GM23338 (cell line): Measurements from ENCODE around the gene NKD1. TPM values are rescaled to one million over a fixed set of nuclear protein-coding genes. Genes with fewer than 3 reads are reported as not detected.

Source experiments
- ATAC-seq: fragments of 200-7000 bp; cut with Tn5 transposase; 3 replicates; pipeline ENCODE4 v1.9.1; 2020
- DNase-seq: peaks from one replicate; pipeline ENCODE4 v3.0.0-alpha.2; 2015; ENCODE audit warnings: low spot score
- H2AFZ ChIP-seq: fragments of 200-600 bp; sonication (generic); 2 replicates; pipeline ENCODE4 v1.8.0; 2016; ENCODE audit warnings: antibody characterized with exemption, mild to moderate bottlenecking, moderate library complexity
- H3F3A ChIP-seq: fragments of 200-600 bp; sonication (generic); replicated peaks from 2 replicates; pipeline ENCODE4 v1.8.0; 2017; ENCODE audit warnings: antibody characterized with exemption, mixed run types, low read depth
- H3K27ac ChIP-seq: fragments of 200-600 bp; sonication (generic); 2 replicates; pipeline ENCODE4 v1.6.1; 2016; ENCODE audit warnings: low read depth
- H3K27me3 ChIP-seq: fragments of 200-600 bp; sonication (generic); 2 replicates; pipeline ENCODE4 v1.8.0; 2016; ENCODE audit warnings: mild to moderate bottlenecking, mixed run types, moderate library complexity; ENCODE audit not compliant: insufficient read depth
- H3K36me3 ChIP-seq: fragments of 200-600 bp; sonication (generic); 2 replicates; pipeline ENCODE4 v1.8.0; 2016; ENCODE audit warnings: mild to moderate bottlenecking; ENCODE audit not compliant: insufficient read depth
- H3K4me1 ChIP-seq: fragments of 200-600 bp; sonication (generic); 2 replicates; pipeline ENCODE4 v1.8.0; 2016; ENCODE audit warnings: mild to moderate bottlenecking, moderate library complexity; ENCODE audit not compliant: insufficient read depth
- H3K4me2 ChIP-seq: fragments of 200-600 bp; sonication (generic); 2 replicates; pipeline ENCODE4 v1.7.1; 2017; ENCODE audit warnings: mixed run types
- H3K4me3 ChIP-seq: fragments of 200-600 bp; sonication (generic); 2 replicates; pipeline ENCODE4 v1.6.1; 2016; ENCODE audit warnings: mixed run types
- H3K79me2 ChIP-seq: fragments of 200-600 bp; sonication (generic); replicated peaks from 2 replicates; pipeline ENCODE4 v1.8.0; 2017; ENCODE audit warnings: mild to moderate bottlenecking; ENCODE audit not compliant: insufficient read depth
- H3K9me2 ChIP-seq: fragments of 200-600 bp; sonication (generic); 2 replicates; pipeline ENCODE4 v1.8.0; 2017; ENCODE audit not compliant: insufficient read depth
- H4K20me1 ChIP-seq: fragments of 200-600 bp; sonication (generic); replicated peaks from 2 replicates; pipeline ENCODE4 v1.8.0; 2017; ENCODE audit warnings: mild to moderate bottlenecking; ENCODE audit not compliant: insufficient read depth
- H3K27ac Mint-ChIP-seq: 2 replicates; pipeline ENCODE4 v1.8.0; 2020; ENCODE audit warnings: inconsistent platforms, mild to moderate bottlenecking, moderate library complexity, mixed read lengths
- H3K27me3 Mint-ChIP-seq: 3 replicates; pipeline ENCODE4 v1.8.0; 2022; ENCODE audit warnings: low read depth, mild to moderate bottlenecking, moderate library complexity, mixed read lengths, inconsistent platforms; ENCODE audit not compliant: insufficient read depth, poor library complexity
- H3K36me3 Mint-ChIP-seq: 3 replicates; pipeline ENCODE4 v1.8.0; 2021; ENCODE audit warnings: low read depth, mild to moderate bottlenecking, inconsistent platforms, moderate library complexity, mixed read lengths
- H3K4me1 Mint-ChIP-seq: 3 replicates; pipeline ENCODE4 v1.8.0; 2020; ENCODE audit warnings: mild to moderate bottlenecking, inconsistent platforms, mixed read lengths
- H3K4me3 Mint-ChIP-seq: 3 replicates; pipeline ENCODE4 v1.8.0; 2021; ENCODE audit warnings: moderate library complexity, mild to moderate bottlenecking, inconsistent platforms, mixed read lengths
- H3K9me3 Mint-ChIP-seq: 3 replicates; pipeline ENCODE4 v1.8.0; 2020; ENCODE audit warnings: moderate library complexity, mild to moderate bottlenecking, inconsistent platforms, mixed read lengths
- CREB1 ChIP-seq: fragments of 250-450 bp; sonication (Bioruptor Pico); IDR thresholded peaks from 2 replicates; pipeline ENCODE4 v1.5.0; 2020; ENCODE audit warnings: low read depth, mild to moderate bottlenecking, moderate library complexity
- EZH2 ChIP-seq: fragments of 200-600 bp; sonication (generic); IDR thresholded peaks from one replicate; pipeline ENCODE4 v1.8.0; 2017; ENCODE audit warnings: antibody characterized with exemption, mild to moderate bottlenecking, low read depth; ENCODE audit not compliant: unreplicated experiment
- EZH2phosphoT487 ChIP-seq: fragments of 200-600 bp; sonication (generic); IDR thresholded peaks from one replicate; pipeline ENCODE4 v1.8.1; 2018; ENCODE audit warnings: antibody characterized with exemption; ENCODE audit not compliant: unreplicated experiment
- JUNB ChIP-seq: IDR thresholded peaks from one replicate; pipeline ENCODE4 v1.6.1; 2016; ENCODE audit warnings: antibody characterized with exemption; ENCODE audit not compliant: unreplicated experiment
- NANOG ChIP-seq: IDR thresholded peaks from 2 replicates; pipeline ENCODE4 v1.6.1; 2016; ENCODE audit warnings: antibody characterized with exemption, borderline replicate concordance
- POLR2AphosphoS5 ChIP-seq: IDR thresholded peaks from 2 replicates; pipeline ENCODE4 v1.6.1; 2016; ENCODE audit warnings: antibody characterized with exemption, low read depth
- STAT1 ChIP-seq: IDR thresholded peaks from one replicate; pipeline ENCODE4 v1.6.1; 2016; ENCODE audit warnings: antibody characterized with exemption; ENCODE audit not compliant: unreplicated experiment
- polyA plus RNA-seq: library from polyadenylated mRNA; unstranded; fragments of >200 nt; fragmentation: Nextera tagmentation; extraction: Ambion mirVana; gene quantifications from 2 replicates; pipeline ENCODE4 v1.2.1, GENCODE V29; 2016
- total RNA-seq: library from RNA; depleted of rRNA; stranded (reverse); fragments of >200 nt; shearing (Covaris generic); gene quantifications from 2 replicates; pipeline ENCODE4 v1.2.3, GENCODE V29; 2014
- TF ChIP-seq, protein P1 (sequence below): fragments of 250-450 bp; sonication (Bioruptor Pico); IDR thresholded peaks from 2 replicates; pipeline ENCODE4 v1.5.0; 2020; ENCODE audit warnings: mild to moderate bottlenecking, moderate library complexity
- TF ChIP-seq, protein P2 (sequence below), 2 experiments: fragments of 200-600 bp in 1 of 2; sonication (generic) in 1 of 2; conservative IDR thresholded peaks; 2 replicates each; pipeline versions ENCODE4 v1.5.1 to v1.6.1; 2016 to 2017; ENCODE audit warnings: antibody characterized with exemption in 2 of 2, low read depth in 2 of 2, mild to moderate bottlenecking in 2 of 2, moderate library complexity in 1 of 2
- TF ChIP-seq, protein P3 (sequence below): IDR thresholded peaks from 2 replicates; pipeline ENCODE4 v1.6.1; 2016; ENCODE audit warnings: antibody characterized with exemption

NKD1 gene
- total and polyA plus RNA-seq, 2 experiments from 2014 or later: 2.1 to 2.3 TPM

DNA sequence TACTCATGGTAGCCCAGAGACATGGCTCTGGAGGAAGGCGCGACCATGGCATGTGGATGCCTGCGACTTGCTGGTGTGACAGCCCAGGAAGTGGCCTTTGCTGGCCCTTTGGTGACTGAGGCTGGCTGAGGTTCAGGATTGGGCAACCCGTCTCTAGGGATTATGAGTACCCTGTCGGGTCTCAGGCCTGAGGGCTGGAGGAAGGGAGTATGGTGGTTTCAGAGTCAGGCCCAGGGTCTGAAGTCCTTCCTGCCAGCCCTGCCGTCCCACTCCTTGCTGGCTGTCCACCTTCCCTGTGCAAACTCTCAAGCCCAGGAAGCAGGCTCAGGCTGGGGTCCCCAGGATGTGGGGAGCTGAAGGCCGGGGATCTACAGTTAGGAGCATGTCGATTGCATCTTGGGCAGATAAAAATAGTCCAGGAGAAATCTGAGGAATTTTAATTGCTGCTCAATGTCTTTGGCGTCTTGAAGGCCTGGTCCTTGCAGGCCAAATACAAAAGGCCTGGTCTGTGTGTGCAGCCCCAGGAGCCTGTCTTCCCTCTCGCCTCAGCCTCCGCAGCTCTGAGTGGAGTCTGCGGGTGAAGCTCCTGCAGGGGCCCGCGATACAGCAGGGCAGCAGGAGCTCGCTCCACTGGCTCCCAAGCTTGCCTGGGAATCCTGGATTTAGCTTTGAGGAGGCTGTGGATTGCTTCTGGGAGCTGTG is 52.5 kb downstream of the NKD1 start:
- Histone ChIP-seq H3K9me2 (no peaks in the 10 kb centered on the region), H4K20me1 (no peaks in the 10 kb centered on the region), H3F3A (no peaks in the 10 kb centered on the region), H3K4me1 (no peaks in the 10 kb centered on the region), H3K79me2 (no peaks in the 10 kb centered on the region), H3K4me3 (no peak overlapping the region), H3K27me3 (no peaks in the 10 kb centered on the region), H3K27ac (no peak overlapping the region), H2AFZ (no peak overlapping the region), H3K4me2 (no peak overlapping the region), H3K36me3 (no peaks in the 10 kb centered on the region)
- Mint-ChIP-seq H3K4me1 (peaks cover 11% of the 10 kb centered on the region), H3K36me3 (no peaks in the 10 kb centered on the region), H3K9me3 (no peaks in the 10 kb centered on the region), H3K27me3 (peaks cover 6% of the 10 kb centered on the region), H3K4me3 (no peak overlapping the region), H3K27ac (no peak overlapping the region; the same call in 1 of the 2 replicates)
- TF ChIP-seq POLR2AphosphoS5: no peak
- TF ChIP-seq, protein P1, sequence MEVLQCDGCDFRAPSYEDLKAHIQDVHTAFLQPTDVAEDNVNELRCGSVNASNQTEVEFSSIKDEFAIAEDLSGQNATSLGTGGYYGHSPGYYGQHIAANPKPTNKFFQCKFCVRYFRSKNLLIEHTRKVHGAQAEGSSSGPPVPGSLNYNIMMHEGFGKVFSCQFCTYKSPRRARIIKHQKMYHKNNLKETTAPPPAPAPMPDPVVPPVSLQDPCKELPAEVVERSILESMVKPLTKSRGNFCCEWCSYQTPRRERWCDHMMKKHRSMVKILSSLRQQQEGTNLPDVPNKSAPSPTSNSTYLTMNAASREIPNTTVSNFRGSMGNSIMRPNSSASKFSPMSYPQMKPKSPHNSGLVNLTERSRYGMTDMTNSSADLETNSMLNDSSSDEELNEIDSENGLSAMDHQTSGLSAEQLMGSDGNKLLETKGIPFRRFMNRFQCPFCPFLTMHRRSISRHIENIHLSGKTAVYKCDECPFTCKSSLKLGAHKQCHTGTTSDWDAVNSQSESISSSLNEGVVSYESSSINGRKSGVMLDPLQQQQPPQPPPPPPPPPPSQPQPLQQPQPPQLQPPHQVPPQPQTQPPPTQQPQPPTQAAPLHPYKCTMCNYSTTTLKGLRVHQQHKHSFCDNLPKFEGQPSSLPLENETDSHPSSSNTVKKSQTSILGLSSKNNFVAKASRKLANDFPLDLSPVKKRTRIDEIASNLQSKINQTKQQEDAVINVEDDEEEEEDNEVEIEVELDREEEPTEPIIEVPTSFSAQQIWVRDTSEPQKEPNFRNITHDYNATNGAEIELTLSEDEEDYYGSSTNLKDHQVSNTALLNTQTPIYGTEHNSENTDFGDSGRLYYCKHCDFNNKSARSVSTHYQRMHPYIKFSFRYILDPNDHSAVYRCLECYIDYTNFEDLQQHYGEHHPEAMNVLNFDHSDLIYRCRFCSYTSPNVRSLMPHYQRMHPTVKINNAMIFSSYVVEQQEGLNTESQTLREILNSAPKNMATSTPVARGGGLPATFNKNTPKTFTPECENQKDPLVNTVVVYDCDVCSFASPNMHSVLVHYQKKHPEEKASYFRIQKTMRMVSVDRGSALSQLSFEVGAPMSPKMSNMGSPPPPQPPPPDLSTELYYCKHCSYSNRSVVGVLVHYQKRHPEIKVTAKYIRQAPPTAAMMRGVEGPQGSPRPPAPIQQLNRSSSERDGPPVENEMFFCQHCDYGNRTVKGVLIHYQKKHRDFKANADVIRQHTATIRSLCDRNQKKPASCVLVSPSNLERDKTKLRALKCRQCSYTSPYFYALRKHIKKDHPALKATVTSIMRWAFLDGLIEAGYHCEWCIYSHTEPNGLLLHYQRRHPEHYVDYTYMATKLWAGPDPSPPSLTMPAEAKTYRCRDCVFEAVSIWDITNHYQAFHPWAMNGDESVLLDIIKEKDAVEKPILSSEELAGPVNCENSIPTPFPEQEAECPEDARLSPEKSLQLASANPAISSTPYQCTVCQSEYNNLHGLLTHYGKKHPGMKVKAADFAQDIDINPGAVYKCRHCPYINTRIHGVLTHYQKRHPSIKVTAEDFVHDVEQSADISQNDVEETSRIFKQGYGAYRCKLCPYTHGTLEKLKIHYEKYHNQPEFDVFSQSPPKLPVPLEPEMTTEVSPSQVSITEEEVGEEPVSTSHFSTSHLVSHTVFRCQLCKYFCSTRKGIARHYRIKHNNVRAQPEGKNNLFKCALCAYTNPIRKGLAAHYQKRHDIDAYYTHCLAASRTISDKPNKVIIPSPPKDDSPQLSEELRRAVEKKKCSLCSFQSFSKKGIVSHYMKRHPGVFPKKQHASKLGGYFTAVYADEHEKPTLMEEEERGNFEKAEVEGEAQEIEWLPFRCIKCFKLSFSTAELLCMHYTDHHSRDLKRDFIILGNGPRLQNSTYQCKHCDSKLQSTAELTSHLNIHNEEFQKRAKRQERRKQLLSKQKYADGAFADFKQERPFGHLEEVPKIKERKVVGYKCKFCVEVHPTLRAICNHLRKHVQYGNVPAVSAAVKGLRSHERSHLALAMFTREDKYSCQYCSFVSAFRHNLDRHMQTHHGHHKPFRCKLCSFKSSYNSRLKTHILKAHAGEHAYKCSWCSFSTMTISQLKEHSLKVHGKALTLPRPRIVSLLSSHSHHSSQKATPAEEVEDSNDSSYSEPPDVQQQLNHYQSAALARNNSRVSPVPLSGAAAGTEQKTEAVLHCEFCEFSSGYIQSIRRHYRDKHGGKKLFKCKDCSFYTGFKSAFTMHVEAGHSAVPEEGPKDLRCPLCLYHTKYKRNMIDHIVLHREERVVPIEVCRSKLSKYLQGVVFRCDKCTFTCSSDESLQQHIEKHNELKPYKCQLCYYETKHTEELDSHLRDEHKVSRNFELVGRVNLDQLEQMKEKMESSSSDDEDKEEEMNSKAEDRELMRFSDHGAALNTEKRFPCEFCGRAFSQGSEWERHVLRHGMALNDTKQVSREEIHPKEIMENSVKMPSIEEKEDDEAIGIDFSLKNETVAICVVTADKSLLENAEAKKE (CRISPR knock-in tag): no peak
- no peak for TF ChIP-seq EZH2
- TF ChIP-seq NANOG: no peak
- TF ChIP-seq, protein P2, sequence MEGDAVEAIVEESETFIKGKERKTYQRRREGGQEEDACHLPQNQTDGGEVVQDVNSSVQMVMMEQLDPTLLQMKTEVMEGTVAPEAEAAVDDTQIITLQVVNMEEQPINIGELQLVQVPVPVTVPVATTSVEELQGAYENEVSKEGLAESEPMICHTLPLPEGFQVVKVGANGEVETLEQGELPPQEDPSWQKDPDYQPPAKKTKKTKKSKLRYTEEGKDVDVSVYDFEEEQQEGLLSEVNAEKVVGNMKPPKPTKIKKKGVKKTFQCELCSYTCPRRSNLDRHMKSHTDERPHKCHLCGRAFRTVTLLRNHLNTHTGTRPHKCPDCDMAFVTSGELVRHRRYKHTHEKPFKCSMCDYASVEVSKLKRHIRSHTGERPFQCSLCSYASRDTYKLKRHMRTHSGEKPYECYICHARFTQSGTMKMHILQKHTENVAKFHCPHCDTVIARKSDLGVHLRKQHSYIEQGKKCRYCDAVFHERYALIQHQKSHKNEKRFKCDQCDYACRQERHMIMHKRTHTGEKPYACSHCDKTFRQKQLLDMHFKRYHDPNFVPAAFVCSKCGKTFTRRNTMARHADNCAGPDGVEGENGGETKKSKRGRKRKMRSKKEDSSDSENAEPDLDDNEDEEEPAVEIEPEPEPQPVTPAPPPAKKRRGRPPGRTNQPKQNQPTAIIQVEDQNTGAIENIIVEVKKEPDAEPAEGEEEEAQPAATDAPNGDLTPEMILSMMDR (conservative IDR thresholded peaks at IDR 0.05; ENCODE audit: low read depth in 2 of 2): no peak
- TF ChIP-seq, protein P3, sequence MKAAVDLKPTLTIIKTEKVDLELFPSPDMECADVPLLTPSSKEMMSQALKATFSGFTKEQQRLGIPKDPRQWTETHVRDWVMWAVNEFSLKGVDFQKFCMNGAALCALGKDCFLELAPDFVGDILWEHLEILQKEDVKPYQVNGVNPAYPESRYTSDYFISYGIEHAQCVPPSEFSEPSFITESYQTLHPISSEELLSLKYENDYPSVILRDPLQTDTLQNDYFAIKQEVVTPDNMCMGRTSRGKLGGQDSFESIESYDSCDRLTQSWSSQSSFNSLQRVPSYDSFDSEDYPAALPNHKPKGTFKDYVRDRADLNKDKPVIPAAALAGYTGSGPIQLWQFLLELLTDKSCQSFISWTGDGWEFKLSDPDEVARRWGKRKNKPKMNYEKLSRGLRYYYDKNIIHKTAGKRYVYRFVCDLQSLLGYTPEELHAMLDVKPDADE: no peak
- TF ChIP-seq STAT1: no peak
- no peak for TF ChIP-seq EZH2phosphoT487
- no peak for TF ChIP-seq JUNB
- TF ChIP-seq CREB1 (CRISPR knock-in tag): no peak
- DNase-seq: no peak
- 0 out of 3 replicates have a peak, but pooled peaks have one; percentile 16 for ATAC-seq
